A549 (cell line): ENCODE measurements around the gene CTNND2.

ENCODE experiments used
- KDM1A ChIP-seq: fragments of 200-600 bp; sonication (generic); IDR thresholded peaks from 2 replicates; pipeline ENCODE4 v1.6.1; 2016; ENCODE audit warnings: low read depth, mild to moderate bottlenecking
- POLR2AphosphoS2 ChIP-seq: conservative IDR thresholded peaks from 2 replicates; pipeline ENCODE4 v1.6.1; 2012; ENCODE audit warnings: low read length, improper control_type of control experiment, inconsistent platforms

DNA sequence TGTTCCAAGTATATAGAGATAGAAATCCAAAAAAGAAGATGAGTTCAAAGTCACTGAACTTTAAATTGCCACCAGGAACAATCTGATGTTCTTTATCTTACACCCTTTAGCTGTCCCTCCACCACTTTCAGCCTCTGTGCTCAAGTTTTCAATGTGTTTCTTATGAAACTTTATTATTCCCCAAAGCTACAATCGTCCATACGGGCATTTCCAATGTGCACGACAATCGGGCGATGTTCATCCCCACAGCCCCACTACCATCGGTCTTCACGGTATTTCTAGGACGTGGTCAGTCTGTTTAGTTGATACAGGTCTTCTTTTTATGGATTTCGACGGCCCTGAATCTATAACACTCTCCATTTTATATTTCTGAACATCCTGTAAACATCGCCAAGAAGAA lies 904.5 kb downstream of the CTNND2 start:
- TF ChIP-seq KDM1A = no peak
- TF ChIP-seq POLR2AphosphoS2 = no peak
